SK-N-SH treated with all-trans-retinoic acid at 6 μM for 48 hours (cell line): Measurements from ENCODE around the gene ALKBH5.

ENCODE experiments used
- ATAC-seq: fragments of 200-7000 bp; cut with Tn5 transposase; 3 replicates; pipeline ENCODE4 v1.9.1; 2020; ENCODE audit warnings: mild to moderate bottlenecking, moderate library complexity
- ARNTL ChIP-seq: fragments of 450-650 bp; formaldehyde crosslinking; IDR thresholded peaks from 2 replicates; pipeline ENCODE4 v1.5.0; 2020; ENCODE audit warnings: low read depth, mild to moderate bottlenecking, moderate library complexity, borderline replicate concordance
- CREB5 ChIP-seq: fragments of 250-450 bp; sonication (Bioruptor Pico); IDR thresholded peaks from 2 replicates; pipeline ENCODE4 v1.5.1; 2020; ENCODE audit warnings: low read depth, mild to moderate bottlenecking, moderate library complexity
- CSDC2 ChIP-seq: fragments of 250-450 bp; sonication (Bioruptor Pico); IDR thresholded peaks from 2 replicates; pipeline ENCODE4 v1.5.0; 2020; ENCODE audit warnings: mild to moderate bottlenecking, moderate library complexity
- CSRNP3 ChIP-seq: fragments of 250-450 bp; sonication (Bioruptor Pico); IDR thresholded peaks from 2 replicates; pipeline ENCODE4 v1.5.1; 2021; ENCODE audit warnings: mild to moderate bottlenecking, moderate library complexity
- ESRRG ChIP-seq: fragments of 250-450 bp; sonication (Bioruptor Pico); IDR thresholded peaks from 2 replicates; pipeline ENCODE4 v1.6.1; 2021; ENCODE audit warnings: mild to moderate bottlenecking
- GLIS3 ChIP-seq: fragments of 250-450 bp; sonication (Bioruptor Pico); IDR thresholded peaks from 2 replicates; pipeline ENCODE4 v1.5.0; 2020; ENCODE audit warnings: mild to moderate bottlenecking, moderate library complexity
- ISL1 ChIP-seq: fragments of 250-450 bp; sonication (Bioruptor Pico); IDR thresholded peaks from 2 replicates; pipeline ENCODE4 v2.1.2; 2022; ENCODE audit warnings: mild to moderate bottlenecking, moderate library complexity
- OSR1 ChIP-seq: fragments of 250-450 bp; sonication (Bioruptor Pico); IDR thresholded peaks from 2 replicates; pipeline ENCODE4 v1.8.0; 2022; ENCODE audit warnings: moderate library complexity, mild to moderate bottlenecking, inconsistent platforms
- PATZ1 ChIP-seq: fragments of 250-450 bp; sonication (Bioruptor Pico); IDR thresholded peaks from 2 replicates; pipeline ENCODE4 v1.8.0; 2020; ENCODE audit warnings: mild to moderate bottlenecking, moderate library complexity, borderline replicate concordance
- POU6F1 ChIP-seq: fragments of 250-450 bp; sonication (Bioruptor Pico); IDR thresholded peaks from 2 replicates; pipeline ENCODE4 v1.8.0; 2021; ENCODE audit warnings: low read depth, mild to moderate bottlenecking, moderate library complexity, borderline replicate concordance
- PPARA ChIP-seq: fragments of 250-450 bp; sonication (Bioruptor Pico); IDR thresholded peaks from 2 replicates; pipeline ENCODE4 v1.5.0; 2020; ENCODE audit warnings: mild to moderate bottlenecking, borderline replicate concordance
- RARB ChIP-seq: fragments of 250-450 bp; sonication (Bioruptor Pico); IDR thresholded peaks from 2 replicates; pipeline ENCODE4 v1.8.0; 2021; ENCODE audit warnings: mild to moderate bottlenecking, moderate library complexity
- TCF4 ChIP-seq: fragments of 250-450 bp; sonication (Bioruptor Pico); IDR thresholded peaks from 2 replicates; pipeline ENCODE4 v1.8.0; 2021; ENCODE audit warnings: mild to moderate bottlenecking, moderate library complexity, borderline replicate concordance
- TOX ChIP-seq: fragments of 250-450 bp; sonication (Bioruptor Pico); IDR thresholded peaks from 2 replicates; pipeline ENCODE4 v1.8.0; 2021; ENCODE audit warnings: mild to moderate bottlenecking, moderate library complexity, borderline replicate concordance
- ZC3H10 ChIP-seq: fragments of 250-450 bp; sonication (Bioruptor Pico); IDR thresholded peaks from 2 replicates; pipeline ENCODE4 v1.5.1; 2021; ENCODE audit warnings: mild to moderate bottlenecking, moderate library complexity
- ZFP3 ChIP-seq: fragments of 250-450 bp; sonication (Bioruptor Pico); IDR thresholded peaks from 2 replicates; pipeline ENCODE4 v1.5.0; 2020; ENCODE audit warnings: mild to moderate bottlenecking, moderate library complexity
- ZFP30 ChIP-seq: fragments of 450-650 bp; formaldehyde crosslinking; IDR thresholded peaks from 2 replicates; pipeline ENCODE4 v1.5.0; 2022; ENCODE audit warnings: mild to moderate bottlenecking, moderate library complexity
- ZNF565 ChIP-seq: fragments of 450-650 bp; formaldehyde crosslinking; conservative IDR thresholded peaks from 2 replicates; pipeline ENCODE4 v1.5.0; 2020; ENCODE audit warnings: low read depth, mild to moderate bottlenecking, moderate library complexity
- ZNF70 ChIP-seq: fragments of 450-650 bp; formaldehyde crosslinking; IDR thresholded peaks from 2 replicates; pipeline ENCODE4 v1.5.0; 2020; ENCODE audit warnings: mild to moderate bottlenecking, moderate library complexity
- ZNF8 ChIP-seq: fragments of 450-650 bp; formaldehyde crosslinking; IDR thresholded peaks from 2 replicates; pipeline ENCODE4 v1.5.0; 2020; ENCODE audit warnings: mild to moderate bottlenecking, moderate library complexity
- TF ChIP-seq, protein P1 (sequence below): fragments of 250-450 bp; sonication (Bioruptor Pico); IDR thresholded peaks from 2 replicates; pipeline ENCODE4 v1.5.0; 2020; ENCODE audit warnings: mild to moderate bottlenecking, moderate library complexity

The ALKBH5 gene

DNA sequence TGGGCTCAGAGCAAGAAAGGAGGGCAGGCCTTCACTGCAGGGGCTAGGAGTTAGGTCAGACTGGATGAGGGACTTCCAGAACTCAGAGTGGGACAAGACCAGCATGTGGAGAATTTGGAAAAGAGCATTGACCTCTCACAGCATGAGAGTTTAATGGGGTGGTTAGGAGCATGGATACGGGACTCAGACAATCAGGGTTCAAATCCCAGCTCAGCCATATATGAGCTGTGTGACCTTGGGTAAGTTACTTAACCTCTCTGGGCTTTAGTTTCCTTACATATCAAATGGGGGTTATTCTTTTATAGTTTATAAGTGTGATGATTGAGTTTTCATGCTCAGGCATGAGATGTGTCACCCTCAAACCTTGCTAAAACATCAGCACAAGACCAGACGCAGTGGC lies 37.4 kb upstream of the ALKBH5 start:
- no peak for ATAC-seq

GRCh38 chr17:18146980-18147379 lies 36.6 kb upstream of the ALKBH5 start:
- TF ChIP-seq TCF4 (CRISPR knock-in tag) = no peak
- no peak for TF ChIP-seq CSRNP3
- TF ChIP-seq ISL1 (CRISPR knock-in tag) = no peak
- no peak for TF ChIP-seq ESRRG (CRISPR knock-in tag)
- no peak for TF ChIP-seq ZFP30 (CRISPR knock-in tag)
- no peak for TF ChIP-seq ZNF565 (CRISPR knock-in tag)
- no peak for TF ChIP-seq ZFP3 (CRISPR knock-in tag)
- TF ChIP-seq ZNF70 (CRISPR knock-in tag) = no peak
- no peak for TF ChIP-seq TOX
- no peak for TF ChIP-seq CREB5 (CRISPR knock-in tag)
- TF ChIP-seq, protein P1, sequence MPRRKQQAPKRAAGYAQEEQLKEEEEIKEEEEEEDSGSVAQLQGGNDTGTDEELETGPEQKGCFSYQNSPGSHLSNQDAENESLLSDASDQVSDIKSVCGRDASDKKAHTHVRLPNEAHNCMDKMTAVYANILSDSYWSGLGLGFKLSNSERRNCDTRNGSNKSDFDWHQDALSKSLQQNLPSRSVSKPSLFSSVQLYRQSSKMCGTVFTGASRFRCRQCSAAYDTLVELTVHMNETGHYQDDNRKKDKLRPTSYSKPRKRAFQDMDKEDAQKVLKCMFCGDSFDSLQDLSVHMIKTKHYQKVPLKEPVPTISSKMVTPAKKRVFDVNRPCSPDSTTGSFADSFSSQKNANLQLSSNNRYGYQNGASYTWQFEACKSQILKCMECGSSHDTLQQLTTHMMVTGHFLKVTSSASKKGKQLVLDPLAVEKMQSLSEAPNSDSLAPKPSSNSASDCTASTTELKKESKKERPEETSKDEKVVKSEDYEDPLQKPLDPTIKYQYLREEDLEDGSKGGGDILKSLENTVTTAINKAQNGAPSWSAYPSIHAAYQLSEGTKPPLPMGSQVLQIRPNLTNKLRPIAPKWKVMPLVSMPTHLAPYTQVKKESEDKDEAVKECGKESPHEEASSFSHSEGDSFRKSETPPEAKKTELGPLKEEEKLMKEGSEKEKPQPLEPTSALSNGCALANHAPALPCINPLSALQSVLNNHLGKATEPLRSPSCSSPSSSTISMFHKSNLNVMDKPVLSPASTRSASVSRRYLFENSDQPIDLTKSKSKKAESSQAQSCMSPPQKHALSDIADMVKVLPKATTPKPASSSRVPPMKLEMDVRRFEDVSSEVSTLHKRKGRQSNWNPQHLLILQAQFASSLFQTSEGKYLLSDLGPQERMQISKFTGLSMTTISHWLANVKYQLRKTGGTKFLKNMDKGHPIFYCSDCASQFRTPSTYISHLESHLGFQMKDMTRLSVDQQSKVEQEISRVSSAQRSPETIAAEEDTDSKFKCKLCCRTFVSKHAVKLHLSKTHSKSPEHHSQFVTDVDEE (CRISPR knock-in tag) = no peak
- TF ChIP-seq ARNTL (CRISPR knock-in tag) = no peak
- TF ChIP-seq GLIS3 = no peak
- no peak for ATAC-seq

More for the DNA sequence above, 37.4 kb upstream of the ALKBH5 start:
- no peak for TF ChIP-seq CREB5 (CRISPR knock-in tag)
- TF ChIP-seq TOX = no peak
- TF ChIP-seq PPARA (CRISPR knock-in tag) = no peak
- no peak for TF ChIP-seq TCF4 (CRISPR knock-in tag)
- no peak for TF ChIP-seq GLIS3
- no peak for TF ChIP-seq ZFP3 (CRISPR knock-in tag)
- no peak for TF ChIP-seq RARB (CRISPR knock-in tag)
- no peak for TF ChIP-seq PATZ1 (CRISPR knock-in tag)
- TF ChIP-seq ZNF70 (CRISPR knock-in tag) = no peak
- TF ChIP-seq CSRNP3 = no peak
- TF ChIP-seq CSDC2 (CRISPR knock-in tag) = no peak
- no peak for TF ChIP-seq ZNF8 (CRISPR knock-in tag)
- TF ChIP-seq ZFP30 (CRISPR knock-in tag) = no peak
- TF ChIP-seq, all 23 proteins: peak for 0

GRCh38 chr17:18148586-18148985 lies 35.0 kb upstream of the ALKBH5 start:
- ATAC-seq = no peak
- no peak for TF ChIP-seq POU6F1 (CRISPR knock-in tag)
- no peak for TF ChIP-seq ESRRG (CRISPR knock-in tag)
- TF ChIP-seq RARB (CRISPR knock-in tag) = no peak
- no peak for TF ChIP-seq ZNF565 (CRISPR knock-in tag)
- TF ChIP-seq ZNF8 (CRISPR knock-in tag) = no peak
- TF ChIP-seq ZNF70 (CRISPR knock-in tag) = no peak
- TF ChIP-seq CSRNP3 = no peak
- no peak for TF ChIP-seq TCF4 (CRISPR knock-in tag)
- TF ChIP-seq ZFP3 (CRISPR knock-in tag) = no peak
- no peak for TF ChIP-seq CSDC2 (CRISPR knock-in tag)
- TF ChIP-seq ZC3H10 (CRISPR knock-in tag) = no peak
- no peak for TF ChIP-seq ISL1 (CRISPR knock-in tag)
- no peak for TF ChIP-seq OSR1 (CRISPR knock-in tag)
